Stomach (tissue), 9 donors: ENCODE measurements around the gene MFSD6. TPM values are rescaled to one million over a fixed set of nuclear protein-coding genes. Genes with fewer than 3 reads are reported as not detected.

Experiments used
- DNase-seq, 2 donors: peaks; one replicate each; pipeline versions ENCODE4 v3.0.0 to v3.0.0-alpha.2; 2013 to 2019
- H3K27ac ChIP-seq, 5 donors: fragments of 200-600 bp in 4 of 5; sonication (generic) in 4 of 5; one replicate each; pipeline ENCODE4 v1.5.1; 2013 to 2019; ENCODE audit warnings: mild to moderate bottlenecking in 1 of 5, moderate library complexity in 1 of 5
- H3K27me3 ChIP-seq, 3 donors: fragments of 200-600 bp; sonication (generic); one replicate each; pipeline ENCODE4 v1.5.1; 2017 to 2019; ENCODE audit warnings: mixed run types in 1 of 3
- H3K36me3 ChIP-seq, 4 donors: fragments of 200-600 bp; sonication (generic); 1 replicate in 3 of 4; 2 replicates in 1 of 4; pipeline ENCODE4 v1.5.1; 2016 to 2019
- H3K4me1 ChIP-seq, 4 donors: fragments of 200-600 bp; sonication (generic); one replicate each; pipeline ENCODE4 v1.5.1; 2016 to 2019
- H3K4me3 ChIP-seq, 4 donors: fragments of 200-600 bp; sonication (generic) in 3 of 4; one replicate each; pipeline ENCODE4 v1.5.1; 2016 to 2019; ENCODE audit warnings: mild to moderate bottlenecking in 1 of 4
- H3K9me3 ChIP-seq, 4 donors: fragments of 200-600 bp; sonication (generic); one replicate each; pipeline ENCODE4 v1.5.1; 2016 to 2019
- EP300 ChIP-seq: sonication (generic); formaldehyde crosslinking; IDR thresholded peaks from one replicate; pipeline ENCODE4 v1.6.1; 2017; ENCODE audit warnings: antibody characterized with exemption
- POLR2A ChIP-seq, 4 donors: fragments of 450-650 bp; IDR thresholded peaks; one replicate each; pipeline ENCODE4 v1.6.1; 2016; ENCODE audit warnings: antibody characterized with exemption in 4 of 4, control low read depth in 2 of 4, mild to moderate bottlenecking in 1 of 4, moderate library complexity in 1 of 4
- POLR2AphosphoS5 ChIP-seq, 3 donors: sonication (generic); formaldehyde crosslinking; IDR thresholded peaks; one replicate each; pipeline ENCODE4 v1.6.1; 2016; ENCODE audit warnings: antibody characterized with exemption in 3 of 3
- WGBS, 5 donors: extraction: QIAGEN DNeasy Blood & Tissue Kit in 3 of 5; methylation state at CpG; one replicate each; pipeline versions ENCODE4 v1.1.5 to v1.1.7; 2013 to 2018; 5-methylcytosine and 5-hydroxymethylcytosine counted together
- intact Hi-C: fragments of 100-400 bp; cut with DNase I; formaldehyde crosslinking; loops from one replicate; pipeline ENCODE4 v1.15.1; 2023; ENCODE audit warnings: low total_unique reads
- polyA plus RNA-seq, 3 donors: library from polyadenylated mRNA; stranded (reverse); fragments of 200-250 nt; gene quantifications; one replicate each; pipeline ENCODE4 v1.2.3, GENCODE V29; 2013
- total RNA-seq, 5 donors: library from RNA; depleted of rRNA; stranded (reverse); fragments of >200 nt; gene quantifications; one replicate each; pipeline versions ENCODE4 v1.1.0 to v1.2.3, GENCODE V29; 2014 to 2016
- TF ChIP-seq, protein P1 (sequence below), 7 experiments: fragments of 450-650 bp in 4 of 7; fragments of 200-600 bp in 3 of 7; sonication (generic) in 3 of 7; IDR thresholded peaks; one replicate each; pipeline ENCODE4 v1.5.1; 2016 to 2019; ENCODE audit warnings: antibody characterized with exemption in 7 of 7, control low read depth in 2 of 7, mild to moderate bottlenecking in 1 of 7
- donor health status: healthy with polysubstance abuse.
- donor health status: Bipolar disorder and iron deficiency.
- donor health status: healthy.

Gene MFSD6
- total and polyA plus RNA-seq, 8 donors: 9.2 to 134 (median 37.2) TPM

DNA sequence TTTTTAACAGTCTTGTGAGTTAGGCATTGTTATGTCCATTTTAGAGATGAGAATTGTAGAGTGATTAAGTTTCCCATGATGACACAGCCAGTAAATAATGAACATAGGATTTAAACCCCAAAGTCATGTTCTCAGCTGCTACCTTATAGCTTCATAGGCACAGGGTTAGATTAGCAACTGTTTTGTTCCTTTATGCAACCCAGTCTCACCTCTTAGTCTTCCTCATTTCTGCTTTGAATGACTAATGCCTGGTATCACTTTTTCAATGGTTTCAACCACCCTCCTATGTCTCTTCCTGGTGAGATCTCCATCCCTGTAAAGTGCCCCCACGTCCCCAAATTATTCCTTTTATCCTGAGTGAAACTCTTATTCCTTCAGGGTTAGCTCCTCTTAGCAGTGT is 44.3 kb downstream of the MFSD6 start:
- Histone ChIP-seq H3K4me3 (no peak overlapping the region), H3K27me3 (no peaks in the 10 kb centered on the region), H3K27ac (no peak overlapping the region), H3K36me3 (peaks cover 0 to 18% (median 9%) of the 10 kb centered on the region in 4 donors), H3K9me3 (no peaks in the 10 kb centered on the region), H3K4me1 (peaks cover 0 to 12% (median 1%) of the 10 kb centered on the region in 4 donors)
- no peak for DNase-seq
- 75 to 90% (median 81%) methylated on average over 1 of the region's 1 CpG for WGBS, 5 donors
- intact Hi-C loops: no loop called here
- TF ChIP-seq POLR2AphosphoS5 (IDR thresholded peaks at IDR 0.05) (no peak), POLR2A (IDR thresholded peaks at IDR 0.05) (no peak), EP300 (no peak)
- TF ChIP-seq, protein P1, sequence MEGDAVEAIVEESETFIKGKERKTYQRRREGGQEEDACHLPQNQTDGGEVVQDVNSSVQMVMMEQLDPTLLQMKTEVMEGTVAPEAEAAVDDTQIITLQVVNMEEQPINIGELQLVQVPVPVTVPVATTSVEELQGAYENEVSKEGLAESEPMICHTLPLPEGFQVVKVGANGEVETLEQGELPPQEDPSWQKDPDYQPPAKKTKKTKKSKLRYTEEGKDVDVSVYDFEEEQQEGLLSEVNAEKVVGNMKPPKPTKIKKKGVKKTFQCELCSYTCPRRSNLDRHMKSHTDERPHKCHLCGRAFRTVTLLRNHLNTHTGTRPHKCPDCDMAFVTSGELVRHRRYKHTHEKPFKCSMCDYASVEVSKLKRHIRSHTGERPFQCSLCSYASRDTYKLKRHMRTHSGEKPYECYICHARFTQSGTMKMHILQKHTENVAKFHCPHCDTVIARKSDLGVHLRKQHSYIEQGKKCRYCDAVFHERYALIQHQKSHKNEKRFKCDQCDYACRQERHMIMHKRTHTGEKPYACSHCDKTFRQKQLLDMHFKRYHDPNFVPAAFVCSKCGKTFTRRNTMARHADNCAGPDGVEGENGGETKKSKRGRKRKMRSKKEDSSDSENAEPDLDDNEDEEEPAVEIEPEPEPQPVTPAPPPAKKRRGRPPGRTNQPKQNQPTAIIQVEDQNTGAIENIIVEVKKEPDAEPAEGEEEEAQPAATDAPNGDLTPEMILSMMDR (IDR thresholded peaks at IDR 0.05): no peak

DNA sequence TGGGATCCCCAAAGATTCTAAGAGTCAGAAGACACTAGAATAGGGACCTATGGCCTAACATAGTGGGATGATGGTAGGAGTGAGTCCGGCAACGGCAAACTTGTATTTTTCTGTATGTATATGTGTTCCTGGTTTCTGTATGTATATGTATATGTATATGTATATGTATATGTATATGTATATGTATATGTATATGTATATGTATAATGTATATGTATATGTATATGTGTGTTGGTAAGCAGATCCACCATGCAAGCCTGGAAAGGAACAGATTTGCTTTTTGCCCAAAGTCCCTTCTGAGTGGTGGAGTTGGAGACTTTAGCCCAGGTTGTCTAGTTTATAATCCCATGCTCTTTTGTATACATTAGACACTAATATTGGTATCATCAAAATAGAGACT is 46.6 kb downstream of the MFSD6 start:
- no peaks in the 10 kb centered on the region for H3K27me3 ChIP-seq
- no peak overlapping the region for H3K27ac ChIP-seq
- no peaks in the 10 kb centered on the region for H3K9me3 ChIP-seq
- H3K4me3 ChIP-seq: no peak overlapping the region
- peaks cover 0 to 18% (median 9%) of the 10 kb centered on the region in 4 donors for H3K36me3 ChIP-seq
- TF ChIP-seq EP300 (no peak), POLR2A (IDR thresholded peaks at IDR 0.05) (no peak), POLR2AphosphoS5 (IDR thresholded peaks at IDR 0.05) (no peak)
- TF ChIP-seq, protein P1 (IDR thresholded peaks at IDR 0.05): no peak
- no peak for DNase-seq
- peaks cover 0 to 17% (median 3%) of the 10 kb centered on the region in 4 donors for H3K4me1 ChIP-seq
- 96 to 100% (median 97%) methylated on average over 2 of the region's 2 CpGs for WGBS, 5 donors
- intact Hi-C loops: no loop called here

DNA sequence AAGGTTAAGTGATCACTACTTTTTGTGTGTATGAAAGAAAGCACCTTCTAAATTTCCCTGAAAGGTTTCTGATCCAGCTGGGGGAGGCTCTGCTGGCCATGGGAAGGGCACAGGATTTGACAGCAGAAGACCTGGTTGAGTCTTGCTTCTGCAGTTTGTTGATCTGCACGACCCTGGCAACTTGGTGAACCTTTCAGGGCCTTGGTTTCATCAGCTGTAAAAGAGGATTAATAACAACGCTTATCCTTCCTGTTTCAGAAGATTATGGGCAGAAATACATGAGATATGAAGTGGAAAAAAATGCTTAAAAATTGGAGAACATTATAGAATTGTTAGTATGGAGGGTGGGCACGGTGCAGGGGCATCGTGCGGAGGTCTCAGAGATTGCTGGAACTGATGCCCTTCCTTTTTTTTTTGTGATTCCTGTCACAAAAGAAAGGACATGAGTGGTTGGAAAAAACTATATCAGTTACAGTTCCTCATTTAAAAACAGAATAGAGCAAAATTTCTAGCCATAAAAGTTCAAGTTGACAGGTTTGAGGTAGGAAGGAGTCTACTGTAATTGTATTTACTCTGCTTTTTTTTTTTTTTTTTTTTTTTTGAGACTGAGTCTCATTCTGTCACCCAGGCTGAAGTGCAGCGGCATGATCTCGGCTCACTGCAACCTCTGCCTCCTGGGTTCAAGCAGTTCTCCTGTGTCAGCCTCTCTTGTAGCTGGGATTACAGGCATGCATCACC is 47.4 kb downstream of the MFSD6 start:
- no peak for TF ChIP-seq EP300
- no peak for TF ChIP-seq POLR2A (IDR thresholded peaks at IDR 0.05)
- no peak for TF ChIP-seq POLR2AphosphoS5 (IDR thresholded peaks at IDR 0.05)
- TF ChIP-seq, protein P1 (IDR thresholded peaks at IDR 0.05): no peak
- WGBS, 5 donors: 83 to 92% (median 86%) methylated on average over 7 of the region's 7 CpGs
- H3K9me3 ChIP-seq: no peaks in the 10 kb centered on the region
- H3K27me3 ChIP-seq: no peaks in the 10 kb centered on the region
- intact Hi-C loops: no loop called here
- H3K4me1 ChIP-seq: peaks cover 0 to 17% (median 3%) of the 10 kb centered on the region in 4 donors
- H3K36me3 ChIP-seq: peaks cover 0 to 18% (median 9%) of the 10 kb centered on the region in 4 donors
- no peak overlapping the region for H3K27ac ChIP-seq
- no peak overlapping the region for H3K4me3 ChIP-seq
- no peak for DNase-seq

DNA sequence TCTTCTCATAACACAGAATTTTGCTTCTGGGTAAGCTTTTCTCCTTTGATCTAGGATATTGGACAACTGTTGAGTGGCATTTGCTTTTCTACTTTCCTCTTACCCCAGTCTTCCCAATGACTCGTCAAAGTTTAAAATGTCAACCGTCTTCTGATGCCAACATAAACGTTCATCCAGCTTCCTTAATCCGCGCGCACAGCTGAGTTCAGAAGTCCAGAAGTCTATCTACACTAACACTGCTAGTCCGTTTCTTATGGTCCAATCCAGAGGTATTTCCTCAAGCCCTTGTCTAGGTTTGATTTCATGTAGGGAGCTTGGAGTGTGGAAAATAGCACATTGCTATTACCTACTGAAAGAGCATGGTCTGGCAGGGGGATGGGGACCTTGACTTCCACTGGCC is 48.7 kb downstream of the MFSD6 start:
- DNase-seq: no peak
- H3K27me3 ChIP-seq: no peaks in the 10 kb centered on the region
- WGBS, 5 donors: 72 to 89% (median 86%) methylated on average over 7 of the region's 7 CpGs
- H3K9me3 ChIP-seq: no peaks in the 10 kb centered on the region
- peaks cover 0 to 18% (median 9%) of the 10 kb centered on the region in 4 donors for H3K36me3 ChIP-seq
- H3K4me1 ChIP-seq: peaks cover 0 to 6% (median 3%) of the 10 kb centered on the region in 4 donors
- no peak overlapping the region for H3K27ac ChIP-seq
- no peak overlapping the region for H3K4me3 ChIP-seq
- intact Hi-C loops: no loop called here
- TF ChIP-seq POLR2AphosphoS5 (IDR thresholded peaks at IDR 0.05): no peak
- no peak for TF ChIP-seq POLR2A (IDR thresholded peaks at IDR 0.05)
- TF ChIP-seq, protein P1 (IDR thresholded peaks at IDR 0.05): no peak
- TF ChIP-seq EP300: no peak
